H1 (cell line): Measurements from ENCODE around the gene TCEA2. TPM values are rescaled to one million over a fixed set of nuclear protein-coding genes. Genes with fewer than 3 reads are reported as not detected.

Experiments used
- CTCF ChIA-PET: fragments of 300-600 bp; sonication (Branson Sonifier 250); formaldehyde crosslinking; loops from one replicate; lab custom pipeline; 2021; ENCODE audit not compliant: partially characterized antibody; lab: Charles Lee
- POLR2A ChIA-PET: fragments of 300-600 bp; sonication (Branson Sonifier 250); formaldehyde crosslinking; loops from one replicate; lab custom pipeline; 2021; ENCODE audit warnings: inconsistent platforms; ENCODE audit not compliant: partially characterized antibody; lab: Charles Lee
- DNase-seq, 2 experiments: peaks; one replicate each; pipeline versions ENCODE4 v3.0.0 to v3.0.0-alpha.2; 2010 to 2022; ENCODE audit warnings: low spot score in 2 of 2, low read depth in 1 of 2, mixed read lengths in 1 of 2
- FAIRE-seq: peaks from 2 replicates; lab custom pipeline; 2011; peaks lifted over from hg19 to GRCh38; lab: Jason Lieb, UNC
- H2AFZ ChIP-seq: 2 replicates; pipeline ENCODE4 v1.8.1; 2012; ENCODE audit warnings: low read length, inconsistent platforms
- H2AK5ac ChIP-seq: 2 replicates; pipeline ENCODE4 v1.6.1; 2013; ENCODE audit warnings: low read depth, low read length
- H2BK120ac ChIP-seq: replicated peaks from 2 replicates; pipeline ENCODE3; 2013; ENCODE audit warnings: low read depth, low read length, inconsistent platforms
- H2BK12ac ChIP-seq: 2 replicates; pipeline ENCODE4 v1.6.1; 2013; ENCODE audit warnings: low read depth, low read length
- H2BK15ac ChIP-seq: 2 replicates; pipeline ENCODE4 v1.6.1; 2013; ENCODE audit warnings: low read length
- H2BK20ac ChIP-seq: 2 replicates; pipeline ENCODE4 v1.6.1; 2013; ENCODE audit warnings: low read length
- H2BK5ac ChIP-seq: 2 replicates; pipeline ENCODE4 v1.6.1; 2013; ENCODE audit warnings: low read depth, low read length
- H3K14ac ChIP-seq: 2 replicates; pipeline ENCODE4 v1.6.1; 2013; ENCODE audit warnings: inconsistent platforms; ENCODE audit not compliant: insufficient read length
- H3K18ac ChIP-seq: 2 replicates; pipeline ENCODE4 v1.6.1; 2013; ENCODE audit warnings: low read length; ENCODE audit errors: extremely low read depth
- H3K23ac ChIP-seq: 2 replicates; pipeline ENCODE4 v1.6.1; 2013; ENCODE audit warnings: inconsistent platforms; ENCODE audit not compliant: insufficient read length
- H3K23me2 ChIP-seq: 2 replicates; pipeline ENCODE4 v1.6.1; 2013; ENCODE audit warnings: low read depth, low read length
- H3K27ac ChIP-seq: 2 replicates; pipeline ENCODE4 v1.6.1; 2011; ENCODE audit warnings: low read depth, low read length, inconsistent platforms
- H3K27me3 ChIP-seq, 4 experiments: replicated peaks in 1 of 4; 1 replicate in 1 of 4; 2 replicates in 3 of 4; pipeline versions ENCODE4 v1.6.1 to v1.8.1; 2011 to 2013; ENCODE audit warnings: low read length in 3 of 4, mild to moderate bottlenecking in 3 of 4, inconsistent platforms in 2 of 4, mixed read lengths in 2 of 4, moderate library complexity in 1 of 4; ENCODE audit not compliant: control insufficient read depth in 3 of 4, insufficient read depth in 3 of 4; ENCODE audit errors: extremely low read depth in 1 of 4
- H3K36me3 ChIP-seq, 4 experiments: 2 replicates each; pipeline versions ENCODE4 v1.6.1 to v1.8.1; 2011 to 2013; ENCODE audit warnings: mild to moderate bottlenecking in 4 of 4, low read length in 3 of 4, moderate library complexity in 2 of 4, control low read depth in 1 of 4, inconsistent platforms in 1 of 4; ENCODE audit not compliant: insufficient read depth in 4 of 4, control insufficient read depth in 2 of 4
- H3K4ac ChIP-seq: replicated peaks from 2 replicates; pipeline ENCODE3; 2013; ENCODE audit warnings: low read length, low read depth, mixed read lengths, inconsistent platforms; ENCODE audit not compliant: insufficient read length
- H3K4me1 ChIP-seq, 4 experiments: replicated peaks in 1 of 4; 1 replicate in 1 of 4; 2 replicates in 3 of 4; pipeline versions ENCODE4 v1.6.1 to v1.8.1; 2011 to 2013; ENCODE audit warnings: low read length in 3 of 4, inconsistent platforms in 2 of 4, mixed read lengths in 1 of 4; ENCODE audit not compliant: insufficient read depth in 4 of 4, control insufficient read depth in 3 of 4
- H3K4me2 ChIP-seq, 2 experiments: 2 replicates each; pipeline versions ENCODE4 v1.6.1 to v1.8.1; 2011 to 2013; ENCODE audit warnings: low read depth in 2 of 2, low read length in 2 of 2, control low read depth in 1 of 2, inconsistent platforms in 1 of 2, mild to moderate bottlenecking in 1 of 2; ENCODE audit not compliant: insufficient read depth in 1 of 2
- H3K4me3 ChIP-seq, 4 experiments: fragments of 200-600, 300-600 bp in 1 of 4; sonication (generic), shearing (Covaris generic), sonication (Bioruptor Twin) in 1 of 4; 2 replicates each; pipeline versions ENCODE4 v1.5.1 to v1.8.1; 2011 to 2016; ENCODE audit warnings: low read length in 4 of 4, low read depth in 3 of 4, control low read depth in 2 of 4, inconsistent platforms in 2 of 4, mild to moderate bottlenecking in 2 of 4, mixed read lengths in 1 of 4, moderate library complexity in 1 of 4; ENCODE audit not compliant: insufficient read depth in 2 of 4; ENCODE audit errors: extremely low read depth in 1 of 4
- H3K56ac ChIP-seq: replicated peaks from 2 replicates; pipeline ENCODE3; 2013; ENCODE audit warnings: low read depth, mild to moderate bottlenecking, mixed read lengths, low read length, inconsistent platforms; ENCODE audit not compliant: insufficient read length
- H3K79me1 ChIP-seq: 2 replicates; pipeline ENCODE4 v1.6.1; 2013; ENCODE audit warnings: low read depth, low read length, control low read depth
- H3K79me2 ChIP-seq, 2 experiments: 2 replicates each; pipeline versions ENCODE4 v1.6.1 to v1.8.1; 2012 to 2013; ENCODE audit warnings: low read length in 2 of 2, mild to moderate bottlenecking in 2 of 2, inconsistent platforms in 1 of 2; ENCODE audit not compliant: insufficient read depth in 2 of 2, control insufficient read depth in 1 of 2
- H3K9ac ChIP-seq, 4 experiments: replicated peaks in 1 of 4; 1 replicate in 1 of 4; 2 replicates in 3 of 4; pipeline versions ENCODE4 v1.6.1 to v1.8.1; 2011 to 2013; ENCODE audit warnings: low read depth in 3 of 4, low read length in 3 of 4, control low read depth in 2 of 4, mild to moderate bottlenecking in 2 of 4, moderate library complexity in 2 of 4, inconsistent platforms in 1 of 4; ENCODE audit errors: extremely low read depth in 1 of 4
- H3K9me3 ChIP-seq, 2 experiments: 2 replicates each; pipeline versions ENCODE4 v1.6.1 to v1.8.1; 2012 to 2013; ENCODE audit warnings: mild to moderate bottlenecking in 2 of 2, moderate library complexity in 2 of 2, control low read depth in 1 of 2, inconsistent platforms in 1 of 2, low read depth in 1 of 2, low read length in 1 of 2, mixed read lengths in 1 of 2; ENCODE audit not compliant: insufficient read depth in 2 of 2
- H4K20me1 ChIP-seq, 2 experiments: replicated peaks in 1 of 2; 2 replicates each; pipeline versions ENCODE3 to v1.8.1; 2011 to 2013; ENCODE audit warnings: inconsistent platforms in 2 of 2, low read length in 2 of 2, mild to moderate bottlenecking in 1 of 2; ENCODE audit not compliant: insufficient read depth in 2 of 2, control insufficient read depth in 1 of 2
- H4K5ac ChIP-seq: 2 replicates; pipeline ENCODE4 v1.6.1; 2013; ENCODE audit warnings: low read length, low read depth, mixed read lengths, inconsistent platforms; ENCODE audit not compliant: insufficient read length
- H4K8ac ChIP-seq: 2 replicates; pipeline ENCODE4 v1.8.0; 2013; ENCODE audit warnings: mild to moderate bottlenecking, moderate library complexity, low read length, inconsistent platforms; ENCODE audit not compliant: insufficient read depth; ENCODE audit errors: extremely low read depth
- H4K91ac ChIP-seq: replicated peaks from 2 replicates; pipeline ENCODE3; 2013; ENCODE audit warnings: low read length, mixed read lengths, inconsistent platforms; ENCODE audit not compliant: insufficient read length
- ASH2L ChIP-seq: fragments of 200-600, 300-600 bp; sonication (generic); IDR thresholded peaks from one replicate; pipeline ENCODE4 v1.7.1; 2017; ENCODE audit warnings: low read length
- CHD1 ChIP-seq: IDR thresholded peaks from 2 replicates; pipeline ENCODE4 v1.6.1; 2012; ENCODE audit warnings: low read depth, low read length, improper control_type of control experiment
- EGR1 ChIP-seq: IDR thresholded peaks from 2 replicates; pipeline ENCODE4 v1.6.1; 2011; ENCODE audit warnings: low read depth, low read length, borderline replicate concordance
- KDM1A ChIP-seq: fragments of 200-600, 300-600 bp; sonication (generic); IDR thresholded peaks from 2 replicates; pipeline ENCODE4 v1.7.1; 2016; ENCODE audit warnings: mild to moderate bottlenecking, low read length, borderline replicate concordance
- NRF1 ChIP-seq: IDR thresholded peaks from 2 replicates; pipeline ENCODE4 v1.6.1; 2011; ENCODE audit warnings: mild to moderate bottlenecking, low read depth, low read length, improper control_type of control experiment
- POLR2A ChIP-seq, 2 experiments: IDR thresholded peaks; 1 replicate in 1 of 2; 2 replicates in 1 of 2; pipeline ENCODE4 v1.6.1; 2011; ENCODE audit warnings: low read depth in 2 of 2, low read length in 2 of 2, mild to moderate bottlenecking in 2 of 2; ENCODE audit errors: control extremely low read depth in 1 of 2
- RNF2 ChIP-seq: fragments of 200-900, 300-1000 bp; sonication (generic); IDR thresholded peaks from 2 replicates; pipeline ENCODE4 v1.7.1; 2016; ENCODE audit warnings: borderline replicate concordance, low read depth, mild to moderate bottlenecking, antibody characterized with exemption, low read length; ENCODE audit not compliant: poor library complexity, severe bottlenecking; ENCODE audit errors: missing control alignments
- RXRA ChIP-seq: IDR thresholded peaks from 2 replicates; pipeline ENCODE4 v1.6.1; 2011; ENCODE audit warnings: low read depth, mild to moderate bottlenecking, low read length, moderate library complexity; ENCODE audit not compliant: insufficient read depth
- SP1 ChIP-seq: IDR thresholded peaks from 2 replicates; pipeline ENCODE4 v1.6.1; 2011; ENCODE audit warnings: low read depth, low read length
- SP2 ChIP-seq: IDR thresholded peaks from 2 replicates; pipeline ENCODE4 v1.6.1; 2012; ENCODE audit warnings: mild to moderate bottlenecking, low read length, inconsistent platforms
- SUZ12 ChIP-seq: fragments of 200-600 bp; sonication (generic); IDR thresholded peaks from 2 replicates; pipeline ENCODE4 v1.6.1; 2012; ENCODE audit warnings: mild to moderate bottlenecking, inconsistent platforms, low read length, moderate library complexity, mixed read lengths
- USF2 ChIP-seq: IDR thresholded peaks from 2 replicates; pipeline ENCODE4 v1.6.1; 2011; ENCODE audit warnings: low read length, improper control_type of control experiment
- YY1 ChIP-seq: IDR thresholded peaks from 2 replicates; pipeline ENCODE4 v1.6.1; 2011; ENCODE audit warnings: low read depth, mild to moderate bottlenecking, low read length
- WGBS, 2 experiments: shearing (Covaris generic) in 1 of 2; methylation state at CpG; one replicate each; pipeline versions ENCODE4 v1.1.6 to v1.1.7; 2013 to 2015; ENCODE audit warnings: low lambda C conversion rate in 2 of 2, mixed read lengths in 2 of 2, inconsistent platforms in 1 of 2, low coverage in 1 of 2, missing lambda C conversion rate in 1 of 2; ENCODE audit not compliant: insufficient replicate concordance in 2 of 2, insufficient coverage in 1 of 2, insufficient read length in 1 of 2; ENCODE audit errors: extremely low coverage in 1 of 2, missing lambda C conversion rate in 1 of 2; 5-methylcytosine and 5-hydroxymethylcytosine counted together
- polyA plus RNA-seq, 7 experiments: library from polyadenylated mRNA; depleted of rRNA in 3 of 7; stranded (reverse) in 5 of 7; unstranded in 2 of 7; fragments of >200 nt in 5 of 7; fragments of 200-250 nt in 2 of 7; gene quantifications; 1 replicate in 5 of 7; 2 replicates in 1 of 7; 4 replicates in 1 of 7; pipeline versions ENCODE4 v1.2.1 to v1.2.3, GENCODE V29; 2011 to 2013; ENCODE audit warnings: missing spikeins in 2 of 7, mixed read lengths in 2 of 7
- total RNA-seq: library from RNA; stranded (reverse); fragmentation: NEBNext Ultra II Directional; extraction: Animal tissue kit (Norgen Biotek cat#: 25700); gene quantifications from 2 replicates; pipeline ENCODE4 v1.2.1, GENCODE V29; 2021

Gene TCEA2
- total and polyA plus RNA-seq, 2 of the 8 experiments (the other 6 are each of a cell fraction or from before 2014, with no cell fraction given), result 41.4 to 42.3 TPM

DNA sequence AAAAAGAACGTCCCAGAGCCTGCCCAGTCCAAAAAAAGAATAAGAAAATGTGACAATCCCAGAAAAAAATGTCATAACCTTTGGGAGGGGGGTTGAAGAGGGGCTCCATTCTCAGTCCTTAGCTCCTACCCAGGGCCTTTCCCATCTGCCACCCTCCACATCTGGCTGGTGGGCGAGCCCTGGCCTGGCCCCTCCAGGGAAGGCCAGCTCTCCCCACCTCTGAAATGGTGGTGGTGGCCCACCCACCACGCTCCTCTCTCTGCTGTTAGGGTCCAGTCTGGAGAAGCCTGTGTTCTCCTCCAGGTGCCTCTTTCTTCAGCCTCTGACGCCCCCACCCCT lies 15.9 kb downstream of the TCEA2 start:
- no peak overlapping the region for H2AK5ac ChIP-seq
- no peak overlapping the region for H3K27ac ChIP-seq
- ChIA-PET CTCF (interaction anchor here (1.6 to 13.0 kb wide), 6 partner anchors 10 to 39 kb away, joined by 5 to 144 read pairs (median 25); partner anchors contain the start of genes SOX18 and TCEA2), POLR2A (interaction anchor here (0.6 to 4.6 kb wide), 4 partner anchors 13 to 212 kb away, joined by 3 to 27 read pairs (median 4); partner anchors contain the start of gene TCEA2)
- no peaks in the 10 kb centered on the region for H3K9me3 ChIP-seq
- peak overlapping the region; percentile 60 to 92 (median 71) for H3K4me3 ChIP-seq
- no peak overlapping the region for H2BK5ac ChIP-seq
- no peaks in the 10 kb centered on the region for H3K79me1 ChIP-seq
- FAIRE-seq, result no peak
- H2BK20ac ChIP-seq, result no peak overlapping the region
- H2AFZ ChIP-seq, result no peak overlapping the region
- H4K91ac ChIP-seq, result no peak overlapping the region
- no peak overlapping the region for H3K14ac ChIP-seq
- no peak overlapping the region for H3K4ac ChIP-seq
- H3K23ac ChIP-seq, result no peak overlapping the region
- 59% methylated on average over 4 of the region's 4 CpGs; no CpG with 5 or more reads in 1 of the 2 experiments for WGBS, 2 experiments
- DNase-seq, result no peak
- no peak overlapping the region for H2BK15ac ChIP-seq
- peak overlapping the region; percentile 67 to 78 for H3K4me2 ChIP-seq
- H2BK12ac ChIP-seq, result no peak overlapping the region
- H3K9ac ChIP-seq, result no peak overlapping the region
- peaks cover 0 to 30% (median 15%) of the 10 kb centered on the region in 4 experiments; a peak in 5 of 7 replicates for H3K4me1 ChIP-seq
- peaks cover 0 to 1% (median under 1%) of the 10 kb centered on the region in 4 experiments; a peak in 3 of 8 replicates for H3K36me3 ChIP-seq
- H4K5ac ChIP-seq, result no peak overlapping the region
- peaks cover 1 to 31% (median 24%) of the 10 kb centered on the region in 4 experiments for H3K27me3 ChIP-seq
- no peaks in the 10 kb centered on the region for H3K79me2 ChIP-seq
- peak overlapping the region; percentile 71; the same call in 1 of the 2 replicates for H3K18ac ChIP-seq
- H3K23me2 ChIP-seq, result peaks cover 18% of the 10 kb centered on the region; the same call in 1 of the 2 replicates
- no peak overlapping the region for H2BK120ac ChIP-seq
- no peak overlapping the region for H4K8ac ChIP-seq
- no peak for TF ChIP-seq POLR2A (IDR thresholded peaks at IDR 0.05; ENCODE audit: control extremely low read depth in 1 of 2, low read depth in 2 of 2, low read length in 2 of 2)
- no peak for TF ChIP-seq RNF2
- TF ChIP-seq NRF1, result no peak
- no peak for TF ChIP-seq ASH2L
- TF ChIP-seq SP2, result no peak
- TF ChIP-seq SP1, result no peak
- no peak for TF ChIP-seq YY1
- no peak for TF ChIP-seq EGR1
- TF ChIP-seq USF2, result no peak
- no peak for TF ChIP-seq KDM1A
- no peak for TF ChIP-seq SUZ12
- no peak for TF ChIP-seq RXRA
- no peak for TF ChIP-seq CHD1
- TF ChIP-seq, all 59 proteins: peak for 0
- H4K20me1 ChIP-seq, result peaks cover 0 to 4% of the 10 kb centered on the region in 2 experiments
- no peak overlapping the region for H3K56ac ChIP-seq
